Activated CD8-positive, alpha-beta T cell treated with anti-CD3 and anti-CD28 coated beads for 36 hours (primary cell): ENCODE data around the gene MAP2K2. TPM values are rescaled to one million over a fixed set of nuclear protein-coding genes. Genes with fewer than 3 reads are reported as not detected.

Experiments
- ATAC-seq: fragments of 200-7000 bp; cut with Tn5 transposase; one replicate; pipeline ENCODE4 v1.10.0; 2021; ENCODE audit warnings: mild to moderate bottlenecking, moderate library complexity
- CTCF ChIA-PET: fragments of 350-600 bp; sonication (Branson Sonifier 250); formaldehyde crosslinking; loops from one replicate; lab custom pipeline; 2021; ENCODE audit warnings: antibody characterized with exemption; lab: Charles Lee
- POLR2A ChIA-PET: fragments of 350-600 bp; sonication (Branson Sonifier 250); formaldehyde crosslinking; loops from one replicate; lab custom pipeline; 2021; ENCODE audit warnings: antibody characterized with exemption; lab: Charles Lee
- DNase-seq: peaks from one replicate; pipeline ENCODE4 v3.0.0-alpha.2; 2020
- H3K27ac Mint-ChIP-seq: one replicate; pipeline ENCODE4 v1.8.0; 2021; ENCODE audit warnings: mild to moderate bottlenecking, mixed read lengths
- H3K27me3 Mint-ChIP-seq: one replicate; pipeline ENCODE4 v1.8.0; 2021; ENCODE audit warnings: mixed read lengths
- H3K36me3 Mint-ChIP-seq: one replicate; pipeline ENCODE4 v1.8.0; 2021; ENCODE audit warnings: low read depth, mixed read lengths
- H3K4me1 Mint-ChIP-seq: one replicate; pipeline ENCODE4 v1.8.0; 2021; ENCODE audit warnings: low read depth, mixed read lengths
- H3K4me3 Mint-ChIP-seq: one replicate; pipeline ENCODE4 v1.8.0; 2021; ENCODE audit warnings: mild to moderate bottlenecking, moderate library complexity, mixed read lengths
- H3K9me3 Mint-ChIP-seq: one replicate; pipeline ENCODE4 v1.8.0; 2021; ENCODE audit warnings: mixed read lengths
- intact Hi-C: fragments of 100-400 bp; cut with micrococcal nuclease; formaldehyde crosslinking; loops from one replicate; pipeline ENCODE4 v1.10.0; 2022
- total RNA-seq, 2 experiments: library from RNA; stranded (reverse); gene quantifications; one replicate each; pipeline ENCODE4 v1.2.3, GENCODE V29; 2021
- TF ChIP-seq, protein P1 (sequence below): fragments of 200-600 bp; IDR thresholded peaks from one replicate; pipeline ENCODE4 v1.8.0; 2022; ENCODE audit warnings: antibody characterized with exemption, mild to moderate bottlenecking

The MAP2K2 gene
- total RNA-seq, 2 experiments from 2014 or later, result 141 to 145 TPM

DNA sequence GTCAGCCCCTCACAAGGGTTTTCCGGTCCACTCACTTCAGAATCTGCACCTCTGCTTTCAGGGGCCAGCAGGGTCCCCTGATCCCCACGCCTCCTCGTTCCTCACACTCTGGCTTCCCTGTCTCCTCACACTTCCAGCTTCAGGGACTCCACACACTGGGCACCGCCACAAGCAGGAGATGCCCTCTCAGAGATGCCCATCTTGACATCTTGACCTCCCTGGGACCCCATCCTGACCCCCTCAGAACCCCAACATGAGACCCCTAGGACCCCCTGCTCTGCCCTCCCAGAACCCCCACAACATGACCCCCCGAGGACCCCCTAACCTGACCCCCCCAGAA, 2.7 kb downstream of the MAP2K2 start:
- H3K27ac Mint-ChIP-seq, result peak overlapping the region; percentile 22
- TF ChIP-seq, protein P1, sequence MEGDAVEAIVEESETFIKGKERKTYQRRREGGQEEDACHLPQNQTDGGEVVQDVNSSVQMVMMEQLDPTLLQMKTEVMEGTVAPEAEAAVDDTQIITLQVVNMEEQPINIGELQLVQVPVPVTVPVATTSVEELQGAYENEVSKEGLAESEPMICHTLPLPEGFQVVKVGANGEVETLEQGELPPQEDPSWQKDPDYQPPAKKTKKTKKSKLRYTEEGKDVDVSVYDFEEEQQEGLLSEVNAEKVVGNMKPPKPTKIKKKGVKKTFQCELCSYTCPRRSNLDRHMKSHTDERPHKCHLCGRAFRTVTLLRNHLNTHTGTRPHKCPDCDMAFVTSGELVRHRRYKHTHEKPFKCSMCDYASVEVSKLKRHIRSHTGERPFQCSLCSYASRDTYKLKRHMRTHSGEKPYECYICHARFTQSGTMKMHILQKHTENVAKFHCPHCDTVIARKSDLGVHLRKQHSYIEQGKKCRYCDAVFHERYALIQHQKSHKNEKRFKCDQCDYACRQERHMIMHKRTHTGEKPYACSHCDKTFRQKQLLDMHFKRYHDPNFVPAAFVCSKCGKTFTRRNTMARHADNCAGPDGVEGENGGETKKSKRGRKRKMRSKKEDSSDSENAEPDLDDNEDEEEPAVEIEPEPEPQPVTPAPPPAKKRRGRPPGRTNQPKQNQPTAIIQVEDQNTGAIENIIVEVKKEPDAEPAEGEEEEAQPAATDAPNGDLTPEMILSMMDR, result no peak
- intact Hi-C loops, result no loop called here
- H3K9me3 Mint-ChIP-seq, result no peaks in the 10 kb centered on the region
- H3K36me3 Mint-ChIP-seq, result peaks cover 9% of the 10 kb centered on the region
- no peak for DNase-seq
- ChIA-PET CTCF (interaction anchor here (2.9 kb wide), 1 partner anchor 18 kb away, joined by 17 read pairs; no protein-coding TSS in a partner anchor), POLR2A (no interaction called here)
- no peak for ATAC-seq
- H3K4me1 Mint-ChIP-seq, result peaks cover 23% of the 10 kb centered on the region
- H3K27me3 Mint-ChIP-seq, result no peaks in the 10 kb centered on the region
- no peak overlapping the region for H3K4me3 Mint-ChIP-seq

DNA sequence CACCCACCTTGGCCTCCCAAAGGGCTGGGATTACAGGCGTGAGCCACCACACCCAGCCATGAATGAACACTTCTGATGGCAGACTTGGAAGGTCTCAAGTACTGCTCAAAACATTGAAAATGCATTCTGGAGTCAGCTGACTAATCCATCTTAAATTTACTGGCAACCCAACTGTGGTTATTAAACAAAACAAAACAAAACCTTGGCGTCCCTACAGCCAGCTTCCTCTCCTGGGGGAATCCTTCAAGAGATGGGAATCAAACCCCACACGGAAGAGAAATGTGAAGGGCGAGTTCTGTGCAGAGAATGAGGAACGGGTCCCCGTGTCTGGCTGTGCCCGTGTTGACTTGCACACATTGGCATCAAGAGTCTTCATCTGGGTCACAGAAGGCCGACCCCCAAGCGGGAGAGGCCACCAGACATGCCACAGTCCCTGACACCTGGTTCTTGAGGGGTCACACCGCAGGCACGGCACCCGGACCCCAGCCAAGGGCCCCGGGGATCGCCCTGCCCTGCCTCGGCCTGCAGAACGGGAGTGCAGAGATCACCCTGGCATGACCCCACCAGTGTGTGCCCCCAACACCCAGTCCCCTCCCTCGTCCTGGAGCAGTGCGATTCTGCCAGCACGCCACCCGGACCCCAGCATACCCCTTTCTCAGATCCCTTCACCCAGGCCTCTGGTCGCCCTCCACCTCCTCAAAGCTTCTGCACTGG, 3.2 kb downstream of the MAP2K2 start:
- Mint-ChIP-seq H3K36me3 (peaks cover 9% of the 10 kb centered on the region), H3K4me3 (no peak overlapping the region), H3K4me1 (peaks cover 26% of the 10 kb centered on the region), H3K27me3 (no peaks in the 10 kb centered on the region), H3K27ac (no peak overlapping the region), H3K9me3 (no peaks in the 10 kb centered on the region)
- intact Hi-C loops, result no loop called here
- ChIA-PET CTCF (interaction anchor here (2.9 kb wide), 1 partner anchor 19 kb away, joined by 17 read pairs; no protein-coding TSS in a partner anchor), POLR2A (interaction anchor here (0.7 to 1.2 kb wide), 4 partner anchors 11 to 19 kb away, joined by 3 to 5 read pairs (median 4); no protein-coding TSS in a partner anchor)
- DNase-seq (no peak), ATAC-seq (no peak)
- TF ChIP-seq, protein P1, result no peak

GRCh38 chr19:4119763-4120162, 4.2 kb downstream of the MAP2K2 start:
- ATAC-seq (no peak), DNase-seq (no peak)
- Mint-ChIP-seq H3K4me3 (no peak overlapping the region), H3K36me3 (peaks cover 9% of the 10 kb centered on the region), H3K27ac (no peak overlapping the region), H3K4me1 (peaks cover 35% of the 10 kb centered on the region), H3K9me3 (no peaks in the 10 kb centered on the region), H3K27me3 (no peaks in the 10 kb centered on the region)
- intact Hi-C loops, result loop anchor here (5.0 kb wide), 1 partner anchor 132 kb away; the partner anchor contains the start of gene EEF2
- POLR2A ChIA-PET, result interaction anchor here (0.7 to 1.2 kb wide), 4 partner anchors 10 to 20 kb away, joined by 3 to 5 read pairs (median 4); no protein-coding TSS in a partner anchor
- CTCF ChIA-PET, result interaction anchor here (2.9 kb wide), 1 partner anchor 20 kb away, joined by 17 read pairs; no protein-coding TSS in a partner anchor
- TF ChIP-seq, protein P1, result no peak

GRCh38 chr19:4115818-4116385, 8.0 kb downstream of the MAP2K2 start:
- H3K27ac Mint-ChIP-seq, result peak overlapping the region; percentile 73
- TF ChIP-seq, protein P1, result no peak
- ATAC-seq, result peak; percentile 74
- ChIA-PET CTCF (interaction anchor here (0.7 to 3.4 kb wide), 3 partner anchors 19 to 128 kb away, joined by 3 to 16 read pairs (median 7); no protein-coding TSS in a partner anchor), POLR2A (interaction anchor here (1.2 to 1.4 kb wide), 3 partner anchors 11 to 86 kb away, joined by 3 to 10 read pairs (median 5); no protein-coding TSS in a partner anchor)
- H3K4me3 Mint-ChIP-seq, result no peak overlapping the region
- no peaks in the 10 kb centered on the region for H3K27me3 Mint-ChIP-seq
- H3K4me1 Mint-ChIP-seq, result peaks cover 31% of the 10 kb centered on the region
- H3K9me3 Mint-ChIP-seq, result no peaks in the 10 kb centered on the region
- intact Hi-C loops, result loop anchor here (5.0 kb wide), 1 partner anchor 129 kb away; the partner anchor contains the start of gene EEF2
- peaks cover 27% of the 10 kb centered on the region for H3K36me3 Mint-ChIP-seq
- peak; percentile 73 for DNase-seq
